ENCODE results near the gene ATP5F1B. TPM values are rescaled to one million over a fixed set of nuclear protein-coding genes. Genes with fewer than 3 reads are reported as not detected.
A peak's percentile ranks its signal among the peaks of the same experiment; 100 is the strongest.

The ATP5F1B gene
- total and polyA plus RNA-seq, 8 donors = 126 to 299 (median 211) TPM

DNA sequence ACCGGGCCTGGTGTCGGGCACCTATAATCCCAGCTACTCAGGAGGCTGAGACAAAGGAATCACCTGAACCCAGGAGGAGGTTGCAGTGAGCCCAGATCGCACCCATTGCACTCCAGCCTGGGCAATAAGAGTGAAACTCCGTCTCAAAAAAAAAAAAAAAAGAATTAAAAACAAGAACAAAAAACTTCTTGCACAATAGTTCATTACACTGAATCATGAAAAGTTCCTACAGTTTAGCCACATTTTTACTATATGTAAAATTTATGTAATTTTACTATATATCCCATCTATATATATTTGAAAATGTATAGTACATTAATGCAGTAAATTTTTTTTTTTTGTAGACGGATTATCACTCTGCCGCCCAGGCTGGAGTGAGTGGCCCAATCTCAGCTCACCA, 4.6 kb downstream of the ATP5F1B start:
- no peak overlapping the region for H3K27ac ChIP-seq
- intact Hi-C loops (cut with DNase I) = loop anchor here in 2 of 3 donors (10.0 kb wide), 1 partner anchor 84 kb away; the partner anchor contains the start of gene NACA (in 2 of the 2)
- H3K36me3 ChIP-seq = peaks cover 7 to 61% (median 58%) of the 10 kb centered on the region in 3 donors
- H3K4me3 ChIP-seq = no peak overlapping the region
- 81 to 85% methylated on average over 6 of the region's 6 CpGs for WGBS, 2 donors
- H3K9me3 ChIP-seq = no peaks in the 10 kb centered on the region
- FAIRE-seq (no peak), ATAC-seq (no peak), DNase-seq (no peak)
- no peaks in the 10 kb centered on the region for H3K27me3 ChIP-seq
- H3K4me1 ChIP-seq = peaks cover 5 to 26% (median 21%) of the 10 kb centered on the region in 3 donors
- TF ChIP-seq, protein P1, sequence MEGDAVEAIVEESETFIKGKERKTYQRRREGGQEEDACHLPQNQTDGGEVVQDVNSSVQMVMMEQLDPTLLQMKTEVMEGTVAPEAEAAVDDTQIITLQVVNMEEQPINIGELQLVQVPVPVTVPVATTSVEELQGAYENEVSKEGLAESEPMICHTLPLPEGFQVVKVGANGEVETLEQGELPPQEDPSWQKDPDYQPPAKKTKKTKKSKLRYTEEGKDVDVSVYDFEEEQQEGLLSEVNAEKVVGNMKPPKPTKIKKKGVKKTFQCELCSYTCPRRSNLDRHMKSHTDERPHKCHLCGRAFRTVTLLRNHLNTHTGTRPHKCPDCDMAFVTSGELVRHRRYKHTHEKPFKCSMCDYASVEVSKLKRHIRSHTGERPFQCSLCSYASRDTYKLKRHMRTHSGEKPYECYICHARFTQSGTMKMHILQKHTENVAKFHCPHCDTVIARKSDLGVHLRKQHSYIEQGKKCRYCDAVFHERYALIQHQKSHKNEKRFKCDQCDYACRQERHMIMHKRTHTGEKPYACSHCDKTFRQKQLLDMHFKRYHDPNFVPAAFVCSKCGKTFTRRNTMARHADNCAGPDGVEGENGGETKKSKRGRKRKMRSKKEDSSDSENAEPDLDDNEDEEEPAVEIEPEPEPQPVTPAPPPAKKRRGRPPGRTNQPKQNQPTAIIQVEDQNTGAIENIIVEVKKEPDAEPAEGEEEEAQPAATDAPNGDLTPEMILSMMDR (IDR thresholded peaks at IDR 0.05) = no peak

DNA sequence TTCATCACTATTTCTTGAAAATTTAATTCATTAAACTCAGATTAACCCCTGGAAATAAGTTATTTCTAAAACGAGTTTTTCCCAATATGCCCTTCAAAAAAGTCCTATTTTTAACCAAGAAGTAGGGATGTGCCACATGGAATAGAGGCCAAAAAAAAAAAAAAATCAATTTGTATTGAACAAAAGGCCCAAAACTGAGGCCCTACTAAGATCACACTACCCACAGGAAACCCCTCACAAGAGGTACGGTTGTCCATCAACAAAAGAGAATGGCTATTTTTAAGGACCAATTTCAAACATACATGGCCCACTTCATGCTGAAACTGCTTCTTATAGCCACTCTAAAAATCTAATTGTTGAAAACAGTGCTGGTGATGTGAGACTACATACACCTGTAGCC, 8.2 kb downstream of the ATP5F1B start:
- H3K4me1 ChIP-seq = peaks cover 5 to 19% (median 15%) of the 10 kb centered on the region in 3 donors
- H3K36me3 ChIP-seq = peaks cover 7 to 50% (median 48%) of the 10 kb centered on the region in 3 donors
- H3K9me3 ChIP-seq = no peaks in the 10 kb centered on the region
- FAIRE-seq (no peak), DNase-seq (no peak), ATAC-seq (no peak)
- H3K4me3 ChIP-seq = no peak overlapping the region
- H3K27ac ChIP-seq = peak overlapping the region in 2 of 4 donors; percentile 91 to 97
- no peaks in the 10 kb centered on the region for H3K27me3 ChIP-seq
- TF ChIP-seq, protein P1 (IDR thresholded peaks at IDR 0.05) = no peak
- whole genome bisulfite sequencing, 2 donors = 51 to 55% methylated on average over 2 of the region's 2 CpGs
- intact Hi-C loops (cut with DNase I) = no loop called here

DNA sequence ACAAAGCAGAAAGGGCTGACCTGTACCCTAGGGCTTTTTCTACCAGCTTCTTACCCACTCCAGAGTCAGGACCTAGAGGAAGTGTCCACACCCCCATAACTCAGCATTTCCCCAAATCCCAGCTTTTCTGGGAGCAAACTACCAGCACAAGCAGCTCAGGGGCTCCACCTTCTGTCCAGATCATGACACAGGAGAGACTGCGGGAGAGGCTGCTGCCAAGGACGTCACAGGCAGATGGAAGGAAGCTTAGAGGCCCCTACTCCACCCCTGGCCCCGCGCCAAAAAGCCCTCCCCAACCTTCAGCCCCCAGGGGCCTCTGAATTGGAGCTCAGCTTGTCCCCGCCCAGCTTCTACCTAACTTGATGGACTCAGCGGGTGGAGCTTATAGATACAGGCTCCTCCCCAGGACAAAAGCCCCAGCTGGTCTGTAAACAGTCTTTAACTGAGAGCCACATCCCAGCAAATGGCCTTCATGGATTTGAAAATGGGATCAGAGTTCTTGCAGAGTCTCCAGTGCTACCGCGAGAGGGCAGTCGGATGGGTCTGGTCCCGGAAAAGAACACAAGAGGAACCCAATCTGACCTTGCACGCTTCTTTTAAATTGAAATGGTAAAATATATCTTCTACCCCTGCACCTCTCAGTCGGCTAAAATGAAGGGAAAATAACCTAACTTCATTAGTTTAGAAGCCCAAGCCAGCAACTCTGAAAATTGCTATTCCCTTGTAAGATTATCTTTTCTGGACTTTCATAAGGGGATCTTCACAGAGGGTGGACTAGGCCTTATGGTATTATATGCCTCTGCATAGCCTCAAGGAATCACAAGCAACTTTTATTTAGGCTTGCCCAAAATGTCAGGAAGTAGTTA, 8.9 kb downstream of the ATP5F1B start:
- H3K9me3 ChIP-seq = no peaks in the 10 kb centered on the region
- DNase-seq = peak; percentile 97 to 99 (median 98)
- H3K27ac ChIP-seq = peak overlapping the region; percentile 70 to 97 (median 90)
- H3K36me3 ChIP-seq = peaks cover 4 to 43% (median 41%) of the 10 kb centered on the region in 3 donors
- FAIRE-seq = peak; percentile 95
- peaks cover 5 to 20% (median 15%) of the 10 kb centered on the region in 3 donors for H3K4me1 ChIP-seq
- H3K27me3 ChIP-seq = no peaks in the 10 kb centered on the region
- peak; percentile 70 to 83 (median 79) for ATAC-seq
- WGBS, 2 donors = 1% methylated on average over 12 of the region's 12 CpGs
- intact Hi-C loops (cut with DNase I) = no loop called here
- H3K4me3 ChIP-seq = peak overlapping the region in 3 of 4 donors; percentile 39 to 86 (median 64)
- TF ChIP-seq, protein P1 (IDR thresholded peaks at IDR 0.05) = peak; percentile 23 to 33 (median 28)

DNA sequence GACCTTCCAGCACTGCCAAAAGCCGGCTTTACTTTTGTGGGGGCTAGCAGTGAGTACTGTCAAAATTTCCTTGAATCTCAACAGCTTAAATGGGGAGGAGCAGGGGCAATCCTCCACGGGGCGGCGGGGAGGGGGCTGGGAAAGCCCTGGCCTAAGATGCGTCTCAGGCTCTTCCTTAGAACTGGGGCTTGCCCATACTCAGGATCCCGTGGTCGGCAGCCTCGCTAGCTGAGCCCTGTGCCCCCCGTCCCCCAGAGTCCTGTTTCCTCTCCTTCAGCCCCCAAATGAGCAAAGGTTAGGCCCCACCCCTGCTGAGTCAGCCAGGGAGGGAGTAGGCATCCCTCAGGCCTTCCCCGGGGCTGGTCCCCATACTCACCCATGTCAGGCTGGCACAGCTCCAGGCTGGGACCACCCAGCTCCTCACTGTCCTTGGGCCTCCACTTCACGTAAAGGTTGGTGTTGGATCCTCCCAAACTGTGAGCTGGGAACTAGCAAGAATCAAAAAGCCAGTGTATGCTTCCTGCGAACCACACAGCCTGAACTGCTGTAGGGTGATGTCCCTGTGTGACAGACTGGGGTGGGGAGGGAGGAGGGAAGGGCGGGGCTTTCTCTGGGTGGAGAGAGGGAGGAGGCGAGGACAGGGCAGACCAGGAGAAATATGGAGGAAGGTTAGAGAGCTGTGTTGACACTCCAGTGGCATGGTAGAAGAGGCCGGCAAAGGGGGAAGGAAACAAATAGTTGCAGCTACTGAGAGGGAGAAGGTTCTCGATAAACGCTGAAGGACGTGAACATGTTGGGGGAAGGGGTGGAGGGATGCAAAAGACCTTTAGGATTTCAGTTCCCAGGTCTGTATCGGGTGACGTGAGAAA, 9.7 kb downstream of the ATP5F1B start:
- peaks cover 3 to 35% (median 34%) of the 10 kb centered on the region in 3 donors for H3K36me3 ChIP-seq
- TF ChIP-seq, protein P1 (IDR thresholded peaks at IDR 0.05) = no peak
- H3K4me3 ChIP-seq = peak overlapping the region; percentile 39 to 86 (median 62)
- FAIRE-seq = no peak
- intact Hi-C loops (cut with DNase I) = no loop called here
- H3K27ac ChIP-seq = peak overlapping the region; percentile 70 to 97 (median 90)
- no peaks in the 10 kb centered on the region for H3K9me3 ChIP-seq
- H3K4me1 ChIP-seq = peaks cover 5 to 20% (median 15%) of the 10 kb centered on the region in 3 donors
- DNase-seq = peak; percentile 80 to 94 (median 90)
- WGBS, 2 donors = 1 to 3% methylated on average over 20 of the region's 20 CpGs
- H3K27me3 ChIP-seq = no peaks in the 10 kb centered on the region
- peak; percentile 76 to 87 (median 79) for ATAC-seq

Data from pancreas (tissue), 10 donors.